OCI-LY3 (cell line): ENCODE measurements around the gene DDX1.
"Not testable (repeated sequence)": the region's sequence is repeated elsewhere in the genome, so short reads cannot be mapped to it uniquely, and the experiment has no call there.

ENCODE experiments used
- H2AFZ ChIP-seq: fragments of 200-600, 300-600 bp; shearing (Covaris generic); 2 replicates; pipeline ENCODE4 v1.6.0; 2014; ENCODE audit warnings: antibody characterized with exemption, low read depth, low read length
- H3K27ac ChIP-seq: fragments of 200-600, 300-600 bp; sonication (generic); 2 replicates; pipeline ENCODE4 v1.5.1; 2014; ENCODE audit warnings: mild to moderate bottlenecking, low read length, moderate library complexity, mixed read lengths
- H3K27me3 ChIP-seq: fragments of 200-600, 300-600 bp; sonication (generic); 2 replicates; pipeline ENCODE4 v1.6.1; 2014; ENCODE audit warnings: low read depth, low read length, mixed read lengths
- H3K36me3 ChIP-seq: fragments of 200-600, 300-600 bp; sonication (generic); replicated peaks from 2 replicates; pipeline ENCODE3; 2014; ENCODE audit warnings: low read depth, low read length, mixed read lengths
- H3K4me1 ChIP-seq: fragments of 300-600, 200-600 bp; sonication (generic); 2 replicates; pipeline ENCODE4 v1.6.1; 2014; ENCODE audit warnings: low read length, mixed read lengths
- H3K4me2 ChIP-seq: fragments of 200-600, 300-600 bp; sonication (generic); 2 replicates; pipeline ENCODE4 v1.6.1; 2014; ENCODE audit warnings: low read length, mixed read lengths
- H3K4me3 ChIP-seq: fragments of 300-600, 200-600 bp; sonication (generic); 2 replicates; pipeline ENCODE4 v1.5.1; 2014; ENCODE audit warnings: antibody characterized with exemption, mild to moderate bottlenecking, low read length, moderate library complexity
- H3K79me2 ChIP-seq: fragments of 300-600, 200-600 bp; shearing (Covaris generic); 2 replicates; pipeline ENCODE4 v1.6.1; 2014; ENCODE audit warnings: mild to moderate bottlenecking, low read length, mixed read lengths
- H3K9ac ChIP-seq: fragments of 300-600, 200-600 bp; shearing (Covaris generic); 2 replicates; pipeline ENCODE4 v1.6.0; 2014; ENCODE audit warnings: mild to moderate bottlenecking, low read length, moderate library complexity
- H3K9me3 ChIP-seq: fragments of 200-600, 300-600 bp; shearing (Covaris generic); 2 replicates; pipeline ENCODE4 v1.6.1; 2014; ENCODE audit warnings: low read length, mixed read lengths; ENCODE audit not compliant: insufficient read depth
- H4K20me1 ChIP-seq: fragments of 200-600, 300-600 bp; sonication (generic); 2 replicates; pipeline ENCODE4 v1.6.1; 2016; ENCODE audit warnings: low read length, mixed read lengths; ENCODE audit not compliant: insufficient read depth
- EZH2phosphoT487 ChIP-seq: fragments of 200-600 bp; shearing (Covaris generic); IDR thresholded peaks from 2 replicates; pipeline ENCODE4 v1.6.1; 2018; ENCODE audit warnings: antibody characterized with exemption, mixed run types, low read depth
- TF ChIP-seq, protein P1 (sequence below): fragments of 200-600, 300-600 bp; sonication (generic); IDR thresholded peaks from 2 replicates; pipeline ENCODE4 v1.5.1; 2014; ENCODE audit warnings: antibody characterized with exemption, low read length, low read depth

Gene DDX1

DNA sequence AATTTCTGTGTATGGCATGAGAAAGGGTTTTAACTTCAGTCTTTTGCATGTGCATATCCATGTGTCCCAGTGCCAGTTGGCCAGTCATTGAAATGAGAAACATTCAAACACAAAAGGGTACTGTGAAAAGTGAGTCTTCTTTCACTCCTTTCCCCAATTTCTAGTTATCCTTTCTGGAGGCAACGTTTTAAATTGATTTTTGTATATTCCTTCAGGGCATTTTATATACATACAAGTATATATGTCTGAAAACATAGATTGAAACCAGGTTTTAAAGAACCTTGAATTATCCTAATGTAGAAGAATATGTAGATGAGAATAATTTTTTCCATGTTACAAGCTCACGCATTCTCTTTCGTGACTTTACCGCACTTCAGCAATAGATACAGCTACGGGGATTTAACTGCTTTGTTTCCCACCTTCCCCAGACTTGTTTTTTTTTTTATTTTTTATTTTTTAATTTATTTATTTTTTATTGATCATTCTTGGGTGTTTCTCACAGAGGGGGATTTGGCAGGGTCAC lies 18.8 kb downstream of the DDX1 start:
- Histone ChIP-seq H3K4me1 (no peaks in the 10 kb centered on the region), H4K20me1 (no peaks in the 10 kb centered on the region), H3K27ac (no peak overlapping the region), H2AFZ (no peak overlapping the region), H3K9me3 (no peaks in the 10 kb centered on the region), H3K27me3 (no peaks in the 10 kb centered on the region), H3K9ac (no peak overlapping the region), H3K4me3 (no peak overlapping the region), H3K79me2 (no peaks in the 10 kb centered on the region), H3K4me2 (no peak overlapping the region), H3K36me3 (peaks cover 57% of the 10 kb centered on the region)
- TF ChIP-seq EZH2phosphoT487 = no peak
- TF ChIP-seq, protein P1, sequence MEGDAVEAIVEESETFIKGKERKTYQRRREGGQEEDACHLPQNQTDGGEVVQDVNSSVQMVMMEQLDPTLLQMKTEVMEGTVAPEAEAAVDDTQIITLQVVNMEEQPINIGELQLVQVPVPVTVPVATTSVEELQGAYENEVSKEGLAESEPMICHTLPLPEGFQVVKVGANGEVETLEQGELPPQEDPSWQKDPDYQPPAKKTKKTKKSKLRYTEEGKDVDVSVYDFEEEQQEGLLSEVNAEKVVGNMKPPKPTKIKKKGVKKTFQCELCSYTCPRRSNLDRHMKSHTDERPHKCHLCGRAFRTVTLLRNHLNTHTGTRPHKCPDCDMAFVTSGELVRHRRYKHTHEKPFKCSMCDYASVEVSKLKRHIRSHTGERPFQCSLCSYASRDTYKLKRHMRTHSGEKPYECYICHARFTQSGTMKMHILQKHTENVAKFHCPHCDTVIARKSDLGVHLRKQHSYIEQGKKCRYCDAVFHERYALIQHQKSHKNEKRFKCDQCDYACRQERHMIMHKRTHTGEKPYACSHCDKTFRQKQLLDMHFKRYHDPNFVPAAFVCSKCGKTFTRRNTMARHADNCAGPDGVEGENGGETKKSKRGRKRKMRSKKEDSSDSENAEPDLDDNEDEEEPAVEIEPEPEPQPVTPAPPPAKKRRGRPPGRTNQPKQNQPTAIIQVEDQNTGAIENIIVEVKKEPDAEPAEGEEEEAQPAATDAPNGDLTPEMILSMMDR = no peak

DNA sequence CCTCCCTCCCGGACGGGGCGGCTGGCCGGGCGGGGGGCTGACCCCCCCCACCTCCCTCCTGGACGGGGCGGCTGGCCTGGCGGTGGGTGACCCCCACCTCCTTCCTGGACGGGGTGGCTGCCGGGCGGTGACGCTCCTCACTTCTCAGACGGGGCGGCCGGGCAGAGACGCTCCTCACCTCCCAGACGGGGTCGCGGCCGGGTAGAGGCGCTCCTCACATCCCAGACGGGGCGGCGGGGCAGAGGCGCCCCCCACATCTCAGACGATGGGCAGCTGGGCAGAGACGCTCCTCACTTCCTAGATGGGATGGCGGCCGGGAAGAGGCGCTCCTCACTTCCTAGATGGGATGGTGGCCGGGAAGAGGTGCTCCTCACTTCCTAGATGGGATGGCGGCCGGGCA lies 20.4 kb downstream of the DDX1 start:
- not testable (repeated sequence) for H3K9ac ChIP-seq, H4K20me1 ChIP-seq, H3K4me1 ChIP-seq, H3K4me2 ChIP-seq, H3K27me3 ChIP-seq, H3K4me3 ChIP-seq, H3K79me2 ChIP-seq, H2AFZ ChIP-seq, H3K27ac ChIP-seq, H3K9me3 ChIP-seq
- H3K36me3 ChIP-seq = peaks cover 47% of the 10 kb centered on the region

DNA sequence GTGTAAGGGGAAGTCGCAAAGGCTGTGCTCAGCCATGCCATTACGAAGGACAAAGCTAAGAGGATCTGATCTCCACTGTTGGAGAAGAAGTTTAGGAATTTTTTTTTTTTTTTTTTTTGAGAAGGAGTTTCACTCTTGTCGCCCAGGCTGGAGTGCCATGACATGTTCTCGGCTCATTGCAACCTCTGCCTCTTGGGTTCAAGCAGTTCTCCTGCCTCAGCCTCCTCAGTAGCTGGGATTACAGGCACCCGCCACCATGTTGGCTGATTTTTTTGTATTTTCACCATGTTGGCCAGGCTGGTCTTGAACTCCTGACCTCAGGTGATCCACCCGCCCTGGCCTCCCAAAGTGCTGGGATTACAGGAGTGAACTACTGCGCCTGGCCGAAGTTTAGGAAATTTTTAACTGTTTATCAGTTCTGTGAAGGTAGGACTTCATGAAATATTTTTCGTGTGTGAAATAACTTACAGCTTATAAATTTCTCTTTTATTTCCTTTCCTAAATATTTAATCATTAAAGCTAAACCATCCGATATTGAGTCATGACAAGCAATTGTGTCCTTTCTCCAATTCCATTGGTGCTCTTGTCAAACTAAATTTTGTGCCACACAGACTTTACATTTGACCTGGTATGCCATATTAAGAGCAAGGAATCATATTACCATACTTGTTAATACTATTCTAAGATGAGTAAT lies 22.2 kb downstream of the DDX1 start:
- no peak overlapping the region for H3K27ac ChIP-seq
- H3K4me3 ChIP-seq = no peak overlapping the region
- TF ChIP-seq, protein P1 = no peak
- no peak for TF ChIP-seq EZH2phosphoT487
- no peak overlapping the region for H2AFZ ChIP-seq
- peaks cover 45% of the 10 kb centered on the region for H3K36me3 ChIP-seq
- no peaks in the 10 kb centered on the region for H3K27me3 ChIP-seq
- H3K4me1 ChIP-seq = no peaks in the 10 kb centered on the region
- no peaks in the 10 kb centered on the region for H3K9me3 ChIP-seq
- H3K4me2 ChIP-seq = no peak overlapping the region
- no peaks in the 10 kb centered on the region for H3K79me2 ChIP-seq
- no peaks in the 10 kb centered on the region for H4K20me1 ChIP-seq
- no peak overlapping the region for H3K9ac ChIP-seq

DNA sequence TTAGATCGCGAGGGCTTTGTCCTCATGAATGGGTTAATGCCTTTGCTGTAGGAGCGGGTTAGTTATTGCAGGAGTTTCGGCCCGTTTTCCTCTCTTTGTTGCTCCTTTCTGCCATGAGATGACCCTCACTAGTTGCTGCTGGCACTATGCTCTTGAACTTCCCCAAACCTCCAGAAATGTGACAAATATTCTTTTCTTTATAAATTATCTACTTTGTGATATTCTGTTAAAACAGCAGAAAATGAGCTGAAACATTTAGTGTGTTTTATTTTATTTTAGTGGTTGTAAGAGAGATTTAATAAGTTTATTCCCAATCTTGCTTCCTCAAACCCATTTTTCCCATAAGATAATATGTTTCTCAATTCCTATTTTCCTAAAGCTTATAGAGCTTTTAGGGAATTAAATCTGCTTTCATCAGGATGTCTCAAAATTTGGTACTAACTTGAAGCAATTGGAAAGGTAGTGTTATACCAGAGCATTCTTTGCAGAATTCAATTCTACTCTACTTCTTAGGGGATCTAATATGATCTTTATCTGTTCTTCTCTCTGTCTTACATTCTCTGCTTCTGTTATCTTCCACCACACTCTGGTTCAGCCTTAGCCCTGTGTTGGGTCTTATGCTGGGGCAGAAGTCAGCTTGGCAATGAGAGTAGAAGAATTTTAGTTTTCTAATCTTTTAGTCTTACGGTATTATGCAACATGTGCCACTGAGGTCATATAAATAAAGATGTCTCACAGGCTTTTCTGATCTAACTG lies 23.1 kb downstream of the DDX1 start:
- H3K4me3 ChIP-seq = no peak overlapping the region
- no peak overlapping the region for H2AFZ ChIP-seq
- no peaks in the 10 kb centered on the region for H3K27me3 ChIP-seq
- no peaks in the 10 kb centered on the region for H4K20me1 ChIP-seq
- no peak overlapping the region for H3K27ac ChIP-seq
- H3K4me1 ChIP-seq = no peaks in the 10 kb centered on the region
- H3K9me3 ChIP-seq = no peaks in the 10 kb centered on the region
- H3K36me3 ChIP-seq = peaks cover 39% of the 10 kb centered on the region
- H3K4me2 ChIP-seq = no peak overlapping the region
- no peak overlapping the region for H3K9ac ChIP-seq
- TF ChIP-seq EZH2phosphoT487 = no peak
- TF ChIP-seq, protein P1 = no peak
- H3K79me2 ChIP-seq = no peaks in the 10 kb centered on the region
